ENCODE results near the gene ACVR1B. TPM values are rescaled to one million over a fixed set of nuclear protein-coding genes. Genes with fewer than 3 reads are reported as not detected.

ACVR1B gene
- total and polyA plus RNA-seq, 7 donors: 7.2 to 30.7 (median 9.8) TPM

- WGBS, 2 donors: 94% methylated on average over 8 of the region's 8 CpGs
- H3K4me1 ChIP-seq: peaks cover 0 to 34% (median 28%) of the 10 kb centered on the region in 4 donors
- peaks cover 5 to 13% (median 12%) of the 10 kb centered on the region in 3 donors for H3K27me3 ChIP-seq
- intact Hi-C loops (cut with DNase I): no loop called here
- H3K36me3 ChIP-seq: peaks cover 0 to 12% (median 2%) of the 10 kb centered on the region in 4 donors
- H3K4me3 ChIP-seq: no peak overlapping the region
- no peaks in the 10 kb centered on the region for H3K9me3 ChIP-seq
- H3K27ac ChIP-seq: peak overlapping the region in 3 of 4 donors; percentile 74 to 85 (median 82)
- no peak for DNase-seq
- TF ChIP-seq CTCF (IDR thresholded peaks at IDR 0.05): no peak
- no peak for TF ChIP-seq EP300 (IDR thresholded peaks at IDR 0.05)
- no peak for TF ChIP-seq POLR2AphosphoS5 (IDR thresholded peaks at IDR 0.05)
- TF ChIP-seq POLR2A (IDR thresholded peaks at IDR 0.05): no peak
Measured at GRCh38 chr12:52011602-52012214, 60.2 kb downstream of the ACVR1B start.

- Histone ChIP-seq H3K27ac (no peak overlapping the region), H3K27me3 (no peaks in the 10 kb centered on the region), H3K4me1 (peaks cover 0 to 24% (median 15%) of the 10 kb centered on the region in 4 donors), H3K36me3 (peaks cover 0 to 12% (median 2%) of the 10 kb centered on the region in 4 donors), H3K9me3 (no peaks in the 10 kb centered on the region), H3K4me3 (no peak overlapping the region)
- 82 to 89% methylated on average over 16 of the region's 16 CpGs for WGBS, 2 donors
- TF ChIP-seq POLR2AphosphoS5 (IDR thresholded peaks at IDR 0.05): no peak
- TF ChIP-seq EP300 (IDR thresholded peaks at IDR 0.05): no peak
- TF ChIP-seq POLR2A (IDR thresholded peaks at IDR 0.05): no peak
- TF ChIP-seq CTCF (IDR thresholded peaks at IDR 0.05): no peak
- no peak for DNase-seq
- intact Hi-C loops (cut with DNase I): no loop called here
Measured at GRCh38 chr12:52013626-52014310, 62.3 kb downstream of the ACVR1B start.

- no peaks in the 10 kb centered on the region for H3K27me3 ChIP-seq
- no peak overlapping the region for H3K4me3 ChIP-seq
- H3K9me3 ChIP-seq: no peaks in the 10 kb centered on the region
- H3K4me1 ChIP-seq: peaks cover 0 to 18% (median 9%) of the 10 kb centered on the region in 4 donors
- no peak for DNase-seq
- WGBS, 2 donors: 28 to 71% methylated on average over 93 of the region's 93 CpGs
- H3K36me3 ChIP-seq: peaks cover 0 to 12% (median 2%) of the 10 kb centered on the region in 4 donors
- no peak overlapping the region for H3K27ac ChIP-seq
- intact Hi-C loops (cut with DNase I): no loop called here
- no peak for TF ChIP-seq POLR2AphosphoS5 (IDR thresholded peaks at IDR 0.05)
- TF ChIP-seq CTCF (IDR thresholded peaks at IDR 0.05): no peak
- no peak for TF ChIP-seq POLR2A (IDR thresholded peaks at IDR 0.05)
- no peak for TF ChIP-seq EP300 (IDR thresholded peaks at IDR 0.05)
Measured at GRCh38 chr12:52014567-52015530, 63.4 kb downstream of the ACVR1B start.

GRCh38 chr12:52015532-52016041 is 64.1 kb downstream of the ACVR1B start:
- H3K27me3 ChIP-seq: no peaks in the 10 kb centered on the region
- no peaks in the 10 kb centered on the region for H3K9me3 ChIP-seq
- H3K27ac ChIP-seq: no peak overlapping the region
- intact Hi-C loops (cut with DNase I): no loop called here
- peaks cover 0 to 10% (median 3%) of the 10 kb centered on the region in 4 donors for H3K4me1 ChIP-seq
- 71 to 80% methylated on average over 10 of the region's 10 CpGs for WGBS, 2 donors
- TF ChIP-seq POLR2A (IDR thresholded peaks at IDR 0.05): no peak
- no peak for TF ChIP-seq POLR2AphosphoS5 (IDR thresholded peaks at IDR 0.05)
- no peak for TF ChIP-seq CTCF (IDR thresholded peaks at IDR 0.05)
- no peak for TF ChIP-seq EP300 (IDR thresholded peaks at IDR 0.05)
- DNase-seq: no peak
- no peak overlapping the region for H3K4me3 ChIP-seq
- H3K36me3 ChIP-seq: peaks cover 0 to 12% (median 2%) of the 10 kb centered on the region in 4 donors
